ENCODE results near the gene PARVB.

PARVB gene

GRCh38 chr22:43988960-43989359 is 35.1 kb upstream of the PARVB start:
- H3K27ac ChIP-seq (ENCODE audit: extremely low read depth, low read depth, low read length), result no peak overlapping the region
- ChIA-PET CTCF (interaction anchor here (0.7 to 1.0 kb wide), 2 partner anchors 468 to 638 kb away, joined by 3 to 4 read pairs; no protein-coding TSS in a partner anchor), POLR2A (interaction anchor here (0.8 kb wide), 1 partner anchor 365 kb away, joined by 4 read pairs; no protein-coding TSS in a partner anchor)
- no peak overlapping the region for H3K4me3 ChIP-seq (ENCODE audit: low read depth, low read length)
- TF ChIP-seq, protein P1, sequence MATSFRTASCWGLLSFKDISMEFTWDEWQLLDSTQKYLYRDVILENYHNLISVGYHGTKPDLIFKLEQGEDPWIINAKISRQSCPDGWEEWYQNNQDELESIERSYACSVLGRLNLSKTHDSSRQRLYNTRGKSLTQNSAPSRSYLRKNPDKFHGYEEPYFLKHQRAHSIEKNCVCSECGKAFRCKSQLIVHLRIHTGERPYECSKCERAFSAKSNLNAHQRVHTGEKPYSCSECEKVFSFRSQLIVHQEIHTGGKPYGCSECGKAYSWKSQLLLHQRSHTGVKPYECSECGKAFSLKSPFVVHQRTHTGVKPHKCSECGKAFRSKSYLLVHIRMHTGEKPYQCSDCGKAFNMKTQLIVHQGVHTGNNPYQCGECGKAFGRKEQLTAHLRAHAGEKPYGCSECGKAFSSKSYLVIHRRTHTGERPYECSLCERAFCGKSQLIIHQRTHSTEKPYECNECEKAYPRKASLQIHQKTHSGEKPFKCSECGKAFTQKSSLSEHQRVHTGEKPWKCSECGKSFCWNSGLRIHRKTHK (tag by site-specific recombination; IDR thresholded peaks at IDR 0.05), result no peak
- TF ChIP-seq, protein P2, sequence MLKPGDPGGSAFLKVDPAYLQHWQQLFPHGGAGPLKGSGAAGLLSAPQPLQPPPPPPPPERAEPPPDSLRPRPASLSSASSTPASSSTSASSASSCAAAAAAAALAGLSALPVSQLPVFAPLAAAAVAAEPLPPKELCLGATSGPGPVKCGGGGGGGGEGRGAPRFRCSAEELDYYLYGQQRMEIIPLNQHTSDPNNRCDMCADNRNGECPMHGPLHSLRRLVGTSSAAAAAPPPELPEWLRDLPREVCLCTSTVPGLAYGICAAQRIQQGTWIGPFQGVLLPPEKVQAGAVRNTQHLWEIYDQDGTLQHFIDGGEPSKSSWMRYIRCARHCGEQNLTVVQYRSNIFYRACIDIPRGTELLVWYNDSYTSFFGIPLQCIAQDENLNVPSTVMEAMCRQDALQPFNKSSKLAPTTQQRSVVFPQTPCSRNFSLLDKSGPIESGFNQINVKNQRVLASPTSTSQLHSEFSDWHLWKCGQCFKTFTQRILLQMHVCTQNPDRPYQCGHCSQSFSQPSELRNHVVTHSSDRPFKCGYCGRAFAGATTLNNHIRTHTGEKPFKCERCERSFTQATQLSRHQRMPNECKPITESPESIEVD (tag by site-specific recombination; IDR thresholded peaks at IDR 0.05), result no peak
- TF ChIP-seq MYNN (tag by site-specific recombination; IDR thresholded peaks at IDR 0.05; ENCODE audit: borderline replicate concordance) (no peak), ZNF561 (tag by site-specific recombination; IDR thresholded peaks at IDR 0.05; ENCODE audit: borderline replicate concordance) (no peak), ZNF510 (tag by site-specific recombination; IDR thresholded peaks at IDR 0.05; ENCODE audit: insufficient replicate concordance) (no peak), GLIS1 (tag by site-specific recombination; IDR thresholded peaks at IDR 0.05) (no peak), REST (tag by site-specific recombination; IDR thresholded peaks at IDR 0.05) (no peak)
- TF ChIP-seq, protein P3, sequence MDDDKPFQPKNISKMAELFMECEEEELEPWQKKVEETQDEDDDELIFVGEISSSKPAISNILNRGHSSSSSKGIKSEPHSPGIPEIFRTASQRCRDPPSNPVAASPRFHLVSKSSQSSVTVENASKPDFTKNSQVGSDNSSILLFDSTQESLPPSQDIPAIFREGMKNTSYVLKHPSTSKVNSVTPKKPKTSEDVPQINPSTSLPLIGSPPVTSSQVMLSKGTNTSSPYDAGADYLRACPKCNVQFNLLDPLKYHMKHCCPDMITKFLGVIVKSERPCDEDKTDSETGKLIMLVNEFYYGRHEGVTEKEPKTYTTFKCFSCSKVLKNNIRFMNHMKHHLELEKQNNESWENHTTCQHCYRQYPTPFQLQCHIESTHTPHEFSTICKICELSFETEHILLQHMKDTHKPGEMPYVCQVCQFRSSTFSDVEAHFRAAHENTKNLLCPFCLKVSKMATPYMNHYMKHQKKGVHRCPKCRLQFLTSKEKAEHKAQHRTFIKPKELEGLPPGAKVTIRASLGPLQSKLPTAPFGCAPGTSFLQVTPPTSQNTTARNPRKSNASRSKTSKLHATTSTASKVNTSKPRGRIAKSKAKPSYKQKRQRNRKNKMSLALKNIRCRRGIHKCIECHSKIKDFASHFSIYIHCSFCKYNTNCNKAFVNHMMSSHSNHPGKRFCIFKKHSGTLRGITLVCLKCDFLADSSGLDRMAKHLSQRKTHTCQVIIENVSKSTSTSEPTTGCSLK (tag by site-specific recombination; IDR thresholded peaks at IDR 0.05), result no peak
- no peaks in the 10 kb centered on the region for H3K9me3 ChIP-seq (ENCODE audit: control insufficient read depth, insufficient read depth, low read depth, low read length)
- H3K4me1 ChIP-seq (ENCODE audit: control insufficient read depth, insufficient read depth, low read length), result no peaks in the 10 kb centered on the region
- H3K36me3 ChIP-seq (ENCODE audit: control insufficient read depth in 2 of 2, insufficient read depth in 1 of 2, low read length in 2 of 2), result peaks cover 53 to 87% of the 10 kb centered on the region in 2 experiments

GRCh38 chr22:43990044-43990443 is 34.1 kb upstream of the PARVB start:
- POLR2A ChIA-PET, result no interaction called here
- peaks cover 47 to 91% of the 10 kb centered on the region in 2 experiments for H3K36me3 ChIP-seq (ENCODE audit: control insufficient read depth in 2 of 2, insufficient read depth in 1 of 2, low read length in 2 of 2)
- CTCF ChIA-PET, result interaction anchor here (1.0 to 1.5 kb wide), 3 partner anchors 9 to 637 kb away, joined by 4 to 5 read pairs (median 4); no protein-coding TSS in a partner anchor
- H3K9me3 ChIP-seq (ENCODE audit: control insufficient read depth, insufficient read depth, low read depth, low read length), result no peaks in the 10 kb centered on the region
- no peak overlapping the region for H3K27ac ChIP-seq (ENCODE audit: extremely low read depth, low read depth, low read length)
- H3K4me1 ChIP-seq (ENCODE audit: control insufficient read depth, insufficient read depth, low read length), result no peaks in the 10 kb centered on the region
- H3K4me3 ChIP-seq (ENCODE audit: low read depth, low read length), result no peak overlapping the region
- TF ChIP-seq, protein P4, sequence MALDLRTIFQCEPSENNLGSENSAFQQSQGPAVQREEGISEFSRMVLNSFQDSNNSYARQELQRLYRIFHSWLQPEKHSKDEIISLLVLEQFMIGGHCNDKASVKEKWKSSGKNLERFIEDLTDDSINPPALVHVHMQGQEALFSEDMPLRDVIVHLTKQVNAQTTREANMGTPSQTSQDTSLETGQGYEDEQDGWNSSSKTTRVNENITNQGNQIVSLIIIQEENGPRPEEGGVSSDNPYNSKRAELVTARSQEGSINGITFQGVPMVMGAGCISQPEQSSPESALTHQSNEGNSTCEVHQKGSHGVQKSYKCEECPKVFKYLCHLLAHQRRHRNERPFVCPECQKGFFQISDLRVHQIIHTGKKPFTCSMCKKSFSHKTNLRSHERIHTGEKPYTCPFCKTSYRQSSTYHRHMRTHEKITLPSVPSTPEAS (tag by site-specific recombination; IDR thresholded peaks at IDR 0.05), result no peak
- TF ChIP-seq SCRT1 (tag by site-specific recombination; IDR thresholded peaks at IDR 0.05; ENCODE audit: borderline replicate concordance) (no peak), ZNF16 (tag by site-specific recombination; IDR thresholded peaks at IDR 0.05; ENCODE audit: low read depth) (no peak), ZNF777 (tag by site-specific recombination; IDR thresholded peaks at IDR 0.05; ENCODE audit: borderline replicate concordance) (no peak), ZNF521 (tag by site-specific recombination; IDR thresholded peaks at IDR 0.05) (no peak), ZNF624 (tag by site-specific recombination; IDR thresholded peaks at IDR 0.05) (no peak), ZNF548 (tag by site-specific recombination; IDR thresholded peaks at IDR 0.05) (no peak), TRIM28 (IDR thresholded peaks at IDR 0.05; ENCODE audit: borderline replicate concordance, low read length) (no peak), MYNN (tag by site-specific recombination; IDR thresholded peaks at IDR 0.05; ENCODE audit: borderline replicate concordance) (no peak), BCL11A (tag by site-specific recombination; IDR thresholded peaks at IDR 0.05; ENCODE audit: low read depth) (no peak)
- TF ChIP-seq, protein P5, sequence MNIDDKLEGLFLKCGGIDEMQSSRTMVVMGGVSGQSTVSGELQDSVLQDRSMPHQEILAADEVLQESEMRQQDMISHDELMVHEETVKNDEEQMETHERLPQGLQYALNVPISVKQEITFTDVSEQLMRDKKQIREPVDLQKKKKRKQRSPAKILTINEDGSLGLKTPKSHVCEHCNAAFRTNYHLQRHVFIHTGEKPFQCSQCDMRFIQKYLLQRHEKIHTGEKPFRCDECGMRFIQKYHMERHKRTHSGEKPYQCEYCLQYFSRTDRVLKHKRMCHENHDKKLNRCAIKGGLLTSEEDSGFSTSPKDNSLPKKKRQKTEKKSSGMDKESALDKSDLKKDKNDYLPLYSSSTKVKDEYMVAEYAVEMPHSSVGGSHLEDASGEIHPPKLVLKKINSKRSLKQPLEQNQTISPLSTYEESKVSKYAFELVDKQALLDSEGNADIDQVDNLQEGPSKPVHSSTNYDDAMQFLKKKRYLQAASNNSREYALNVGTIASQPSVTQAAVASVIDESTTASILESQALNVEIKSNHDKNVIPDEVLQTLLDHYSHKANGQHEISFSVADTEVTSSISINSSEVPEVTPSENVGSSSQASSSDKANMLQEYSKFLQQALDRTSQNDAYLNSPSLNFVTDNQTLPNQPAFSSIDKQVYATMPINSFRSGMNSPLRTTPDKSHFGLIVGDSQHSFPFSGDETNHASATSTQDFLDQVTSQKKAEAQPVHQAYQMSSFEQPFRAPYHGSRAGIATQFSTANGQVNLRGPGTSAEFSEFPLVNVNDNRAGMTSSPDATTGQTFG (tag by site-specific recombination; IDR thresholded peaks at IDR 0.05; ENCODE audit: borderline replicate concordance), result no peak
- TF ChIP-seq, protein P6, sequence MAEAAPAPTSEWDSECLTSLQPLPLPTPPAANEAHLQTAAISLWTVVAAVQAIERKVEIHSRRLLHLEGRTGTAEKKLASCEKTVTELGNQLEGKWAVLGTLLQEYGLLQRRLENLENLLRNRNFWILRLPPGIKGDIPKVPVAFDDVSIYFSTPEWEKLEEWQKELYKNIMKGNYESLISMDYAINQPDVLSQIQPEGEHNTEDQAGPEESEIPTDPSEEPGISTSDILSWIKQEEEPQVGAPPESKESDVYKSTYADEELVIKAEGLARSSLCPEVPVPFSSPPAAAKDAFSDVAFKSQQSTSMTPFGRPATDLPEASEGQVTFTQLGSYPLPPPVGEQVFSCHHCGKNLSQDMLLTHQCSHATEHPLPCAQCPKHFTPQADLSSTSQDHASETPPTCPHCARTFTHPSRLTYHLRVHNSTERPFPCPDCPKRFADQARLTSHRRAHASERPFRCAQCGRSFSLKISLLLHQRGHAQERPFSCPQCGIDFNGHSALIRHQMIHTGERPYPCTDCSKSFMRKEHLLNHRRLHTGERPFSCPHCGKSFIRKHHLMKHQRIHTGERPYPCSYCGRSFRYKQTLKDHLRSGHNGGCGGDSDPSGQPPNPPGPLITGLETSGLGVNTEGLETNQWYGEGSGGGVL (tag by site-specific recombination; IDR thresholded peaks at IDR 0.05), result no peak

Measured in HEK293 (cell line).